Testis (tissue), 3 donors: ENCODE data around the gene UNC5B. TPM values are rescaled to one million over a fixed set of nuclear protein-coding genes. Genes with fewer than 3 reads are reported as not detected.

Experiments used
- DNase-seq: peaks from one replicate; pipeline ENCODE4 v3.0.0-alpha.2; 2019
- H3K27ac ChIP-seq, 2 donors: fragments of 200-600 bp; sonication (generic); one replicate each; pipeline ENCODE4 v1.5.1; 2019
- H3K27me3 ChIP-seq: fragments of 200-600 bp; sonication (generic); one replicate; pipeline ENCODE4 v1.5.1; 2019
- H3K36me3 ChIP-seq: fragments of 200-600 bp; sonication (generic); one replicate; pipeline ENCODE4 v1.5.1; 2017; ENCODE audit warnings: low read depth; ENCODE audit errors: missing control alignments
- H3K4me1 ChIP-seq: fragments of 200-600 bp; sonication (generic); one replicate; pipeline ENCODE4 v1.5.1; 2019
- H3K4me3 ChIP-seq, 2 donors: fragments of 200-600 bp; sonication (generic); one replicate each; pipeline ENCODE4 v1.5.1; 2017 to 2019
- H3K9me3 ChIP-seq: fragments of 200-600 bp; sonication (generic); one replicate; pipeline ENCODE4 v1.5.1; 2017
- CTCF ChIP-seq, 3 experiments: fragments of 450-650 bp in 2 of 3; fragments of 200-600 bp in 1 of 3; sonication (generic) in 1 of 3; IDR thresholded peaks; one replicate each; pipeline ENCODE4 v1.5.1; 2016 to 2019; ENCODE audit warnings: antibody characterized with exemption in 3 of 3, mild to moderate bottlenecking in 2 of 3, moderate library complexity in 1 of 3
- POLR2A ChIP-seq: fragments of 450-650 bp; IDR thresholded peaks from one replicate; pipeline ENCODE4 v1.6.1; 2017; ENCODE audit warnings: antibody characterized with exemption, mild to moderate bottlenecking, moderate library complexity
- WGBS, 2 donors: methylation state at CpG; one replicate each; pipeline ENCODE4 v1.1.5; 2018; 5-methylcytosine and 5-hydroxymethylcytosine counted together
- intact Hi-C: fragments of 100-400 bp; cut with DNase I; formaldehyde crosslinking; loops from one replicate; pipeline ENCODE4 v1.15.1; 2023; ENCODE audit warnings: low total_unique reads
- polyA plus RNA-seq: library from polyadenylated mRNA; stranded (reverse); fragments of 350-450 nt; fragmentation: Illumina TruSeq; extraction: RNeasy Lipid Tissue Mini Kit (QIAGEN cat#74804); gene quantifications from one replicate; pipeline ENCODE4 v1.2.3, GENCODE V29; 2014; ENCODE audit warnings: low read depth, low replicate concordance; ENCODE audit not compliant: insufficient read depth
- total RNA-seq, 2 donors: library from RNA; depleted of rRNA; stranded (reverse); fragments of >200 nt; gene quantifications; one replicate each; pipeline ENCODE4 v1.2.3, GENCODE V29; 2016

UNC5B gene
- total and polyA plus RNA-seq, 3 donors from 2014 or later = 14.8 to 44.4 (median 24.4) TPM

GRCh38 chr10:71268758-71269157 is 56.4 kb downstream of the UNC5B start:
- intact Hi-C loops = loop anchor here (10.0 kb wide), 1 partner anchor 54 kb away; the partner anchor contains the start of gene UNC5B
- no peak for TF ChIP-seq POLR2A
- TF ChIP-seq CTCF (IDR thresholded peaks at IDR 0.05) = no peak
- Histone ChIP-seq H3K9me3 (no peaks in the 10 kb centered on the region), H3K27ac (peak overlapping the region in 1 of 2 donors; percentile 44), H3K4me1 (peaks cover 28% of the 10 kb centered on the region), H3K36me3 (no peaks in the 10 kb centered on the region), H3K4me3 (no peak overlapping the region), H3K27me3 (no peaks in the 10 kb centered on the region)
- DNase-seq = peak; percentile 86
- WGBS, 2 donors = 46 to 100% methylated on average over 7 to 11 of the region's 11 CpGs

- DNase-seq = peak; percentile 81
- intact Hi-C loops = loop anchor here (10.0 kb wide), 2 partner anchors 55 to 345 kb away; partner anchors contain the start of gene UNC5B
- no peak overlapping the region for H3K27ac ChIP-seq
- H3K4me3 ChIP-seq = no peak overlapping the region
- no peaks in the 10 kb centered on the region for H3K36me3 ChIP-seq
- no peaks in the 10 kb centered on the region for H3K9me3 ChIP-seq
- WGBS, 2 donors = 54 to 58% methylated on average over 10 to 11 of the region's 11 CpGs
- H3K27me3 ChIP-seq = no peaks in the 10 kb centered on the region
- H3K4me1 ChIP-seq = peaks cover 22% of the 10 kb centered on the region
- TF ChIP-seq POLR2A = no peak
- no peak for TF ChIP-seq CTCF (IDR thresholded peaks at IDR 0.05)
These were observed 57.2 kb downstream of the UNC5B start for GRCh38 chr10:71269301-71270288.

GRCh38 chr10:71270301-71271220 is 58.2 kb downstream of the UNC5B start:
- no peak overlapping the region for H3K4me3 ChIP-seq
- H3K36me3 ChIP-seq = no peaks in the 10 kb centered on the region
- intact Hi-C loops = loop anchor here (10.0 kb wide), 1 partner anchor 346 kb away; no protein-coding TSS in a partner anchor
- 68 to 69% methylated on average over 9 to 10 of the region's 10 CpGs for WGBS, 2 donors
- no peak overlapping the region for H3K27ac ChIP-seq
- H3K9me3 ChIP-seq = no peaks in the 10 kb centered on the region
- no peaks in the 10 kb centered on the region for H3K27me3 ChIP-seq
- H3K4me1 ChIP-seq = peaks cover 22% of the 10 kb centered on the region
- TF ChIP-seq CTCF (IDR thresholded peaks at IDR 0.05) (peak in 2 of 3 experiments; percentile 28 to 54), POLR2A (no peak)
- DNase-seq = peak; percentile 85

- intact Hi-C loops = loop anchor here (10.0 kb wide), 1 partner anchor 347 kb away; no protein-coding TSS in a partner anchor
- Histone ChIP-seq H3K4me3 (no peak overlapping the region), H3K27ac (no peak overlapping the region), H3K4me1 (peaks cover 22% of the 10 kb centered on the region), H3K36me3 (no peaks in the 10 kb centered on the region), H3K27me3 (no peaks in the 10 kb centered on the region), H3K9me3 (no peaks in the 10 kb centered on the region)
- DNase-seq = no peak
- TF ChIP-seq CTCF (IDR thresholded peaks at IDR 0.05) (no peak), POLR2A (no peak)
- WGBS, 2 donors = 80 to 90% methylated on average over 2 to 14 of the region's 14 CpGs
These were observed 59.3 kb downstream of the UNC5B start for GRCh38 chr10:71271662-71272055.
